MCF 10A (cell line): ENCODE measurements around the gene HOXA3. TPM values are rescaled to one million over a fixed set of nuclear protein-coding genes. Genes with fewer than 3 reads are reported as not detected.

Experiments
- BruUV-seq: library from RNA; stranded (reverse); fragments of 400-500 nt; replicated peaks from 2 replicates; lab custom pipeline; 2021; lab: Mats Ljungman, UMichigan
- CTCF ChIA-PET: fragments of 300-600 bp; sonication (Branson Sonifier 250); formaldehyde crosslinking; extraction: SDS; loops from one replicate; lab custom pipeline; 2021; ENCODE audit warnings: antibody characterized with exemption, inconsistent platforms; lab: Yijun Ruan, JAX
- POLR2A ChIA-PET: fragments of 300-600, 350-650 bp; sonication (Branson Sonifier 250); formaldehyde crosslinking; extraction: SDS; loops from one replicate; lab custom pipeline; 2020; ENCODE audit warnings: antibody characterized with exemption, inconsistent platforms; lab: Yijun Ruan, JAX
- DNase-seq: peaks from one replicate; pipeline ENCODE4 v3.0.0-alpha.2; 2018; ENCODE audit not compliant: unreplicated experiment
- H3K27ac Mint-ChIP-seq: one replicate; pipeline ENCODE4 v1.8.0; 2022; ENCODE audit warnings: mild to moderate bottlenecking, low read depth, mixed read lengths; ENCODE audit not compliant: unreplicated experiment
- H3K27me3 Mint-ChIP-seq: one replicate; pipeline ENCODE4 v1.8.0; 2022; ENCODE audit warnings: mixed read lengths; ENCODE audit not compliant: insufficient read depth, unreplicated experiment
- H3K36me3 Mint-ChIP-seq: one replicate; pipeline ENCODE4 v1.8.0; 2022; ENCODE audit warnings: mild to moderate bottlenecking, moderate library complexity, mixed read lengths; ENCODE audit not compliant: insufficient read depth, unreplicated experiment
- H3K4me1 Mint-ChIP-seq: one replicate; pipeline ENCODE4 v1.8.0; 2022; ENCODE audit warnings: mixed read lengths; ENCODE audit not compliant: insufficient read depth, unreplicated experiment
- H3K4me3 Mint-ChIP-seq: one replicate; pipeline ENCODE4 v1.8.0; 2022; ENCODE audit warnings: mild to moderate bottlenecking, moderate library complexity, mixed read lengths; ENCODE audit not compliant: unreplicated experiment
- H3K9me3 Mint-ChIP-seq: one replicate; pipeline ENCODE4 v1.8.0; 2022; ENCODE audit warnings: mixed read lengths; ENCODE audit not compliant: unreplicated experiment
- CTCF ChIP-seq: fragments of 200-600 bp; IDR thresholded peaks from one replicate; pipeline ENCODE4 v1.8.0; 2022; ENCODE audit warnings: antibody characterized with exemption, mild to moderate bottlenecking; ENCODE audit not compliant: unreplicated experiment
- intact Hi-C: fragments of 100-400 bp; cut with micrococcal nuclease; formaldehyde crosslinking; loops from 2 replicates; pipeline ENCODE4 v1.14.1; 2022
- total RNA-seq: library from RNA; stranded (reverse); gene quantifications from 2 replicates; pipeline ENCODE4 v1.2.3, GENCODE V29; 2022

The HOXA3 gene
- total RNA-seq, 1 experiment from 2014 or later: 8.2 TPM

- H3K27me3 Mint-ChIP-seq: no peaks in the 10 kb centered on the region
- peak; percentile 45 for DNase-seq
- H3K27ac Mint-ChIP-seq: peak overlapping the region; percentile 91
- intact Hi-C loops: no loop called here
- CTCF ChIA-PET: interaction anchor here (0.6 to 5.8 kb wide), 17 partner anchors 8 to 1072 kb away, joined by 3 to 57 read pairs (median 5); no protein-coding TSS in a partner anchor
- TF ChIP-seq CTCF: no peak
- POLR2A ChIA-PET: interaction anchor here (0.7 to 5.2 kb wide), 27 partner anchors 8 to 1058 kb away, joined by 3 to 65 read pairs (median 6); partner anchors contain the start of genes CBX3, HNRNPA2B1, HOXA4 and HOXA9
- no TSS peak for BruUV-seq
- H3K4me3 Mint-ChIP-seq: peak overlapping the region; percentile 79
- peaks cover 10% of the 10 kb centered on the region for H3K4me1 Mint-ChIP-seq
- peaks cover 5% of the 10 kb centered on the region for H3K36me3 Mint-ChIP-seq
- H3K9me3 Mint-ChIP-seq: no peaks in the 10 kb centered on the region
Measured at GRCh38 chr7:27148756-27149641, 3.4 kb downstream of the HOXA3 start.

- no peak for TF ChIP-seq CTCF
- Mint-ChIP-seq H3K27me3 (no peaks in the 10 kb centered on the region), H3K27ac (peak overlapping the region; percentile 91), H3K9me3 (no peaks in the 10 kb centered on the region), H3K4me3 (peak overlapping the region; percentile 79), H3K36me3 (peaks cover 5% of the 10 kb centered on the region), H3K4me1 (peaks cover 10% of the 10 kb centered on the region)
- ChIA-PET CTCF (interaction anchor here (0.6 to 5.8 kb wide), 9 partner anchors 14 to 613 kb away, joined by 3 to 57 read pairs (median 4); no protein-coding TSS in a partner anchor), POLR2A (interaction anchor here (0.7 to 5.2 kb wide), 18 partner anchors 7 to 1057 kb away, joined by 3 to 65 read pairs (median 6); partner anchors contain the start of genes HOXA4 and HOXA9)
- peak; percentile 32 for DNase-seq
- no TSS peak for BruUV-seq
- intact Hi-C loops: no loop called here
Measured at GRCh38 chr7:27148031-27148755, 4.2 kb downstream of the HOXA3 start.

- peak within 1 kb of the TSS; percentile 91 for H3K27ac Mint-ChIP-seq
- DNase-seq: no peak
- no peaks in the 10 kb centered on the region for H3K27me3 Mint-ChIP-seq
- BruUV-seq: no TSS peak
- peaks cover 10% of the 10 kb centered on the region for H3K36me3 Mint-ChIP-seq
- H3K4me1 Mint-ChIP-seq: peaks cover 10% of the 10 kb centered on the region
- intact Hi-C loops: no loop called here
- no peak for TF ChIP-seq CTCF
- ChIA-PET POLR2A (interaction anchor here (0.5 to 5.2 kb wide), 10 partner anchors 15 to 958 kb away, joined by 3 to 65 read pairs (median 6); partner anchors contain the start of gene HOXA9), CTCF (interaction anchor here (0.9 to 5.8 kb wide), 4 partner anchors 14 to 779 kb away, joined by 3 to 57 read pairs (median 4); no protein-coding TSS in a partner anchor)
- peak within 1 kb of the TSS; percentile 79 for H3K4me3 Mint-ChIP-seq
- no peaks in the 10 kb centered on the region for H3K9me3 Mint-ChIP-seq
Measured at GRCh38 chr7:27147199-27148030, 5.0 kb downstream of the HOXA3 start, which contains the start of gene HOXA6. HOXA6 (minus strand) TSS chr7:27147774; CDS start chr7:27147749, 25 bp downstream.
